Esophagus muscularis mucosa (tissue), 4 donors: ENCODE measurements around the gene ADAMTS17. TPM values are rescaled to one million over a fixed set of nuclear protein-coding genes. Genes with fewer than 3 reads are reported as not detected.

Experiments
- DNase-seq: peaks from one replicate; pipeline ENCODE4 v3.0.0-alpha.2; 2017; ENCODE audit errors: extremely low spot score
- H3K27ac ChIP-seq, 4 donors: fragments of 200-600 bp; sonication (generic); replicated peaks in 1 of 4; 1 replicate in 3 of 4; 2 replicates in 1 of 4; pipeline ENCODE4 v1.5.1; 2016 to 2019; ENCODE audit warnings: mild to moderate bottlenecking in 1 of 4
- H3K27me3 ChIP-seq, 4 donors: fragments of 200-600 bp; sonication (generic); one replicate each; pipeline versions ENCODE4 v1.5.1 to v1.6.0; 2016 to 2019
- H3K36me3 ChIP-seq, 4 donors: fragments of 200-600 bp; sonication (generic); one replicate each; pipeline ENCODE4 v1.5.1; 2016 to 2019
- H3K4me1 ChIP-seq, 4 donors: fragments of 200-600 bp; sonication (generic); one replicate each; pipeline ENCODE4 v1.5.1; 2016 to 2019
- H3K4me3 ChIP-seq, 4 donors: fragments of 200-600 bp; sonication (generic); 1 replicate in 2 of 4; 2 replicates in 2 of 4; pipeline ENCODE4 v1.5.1; 2016 to 2019; ENCODE audit warnings: mild to moderate bottlenecking in 4 of 4, moderate library complexity in 1 of 4
- H3K9me3 ChIP-seq, 4 donors: fragments of 200-600 bp; sonication (generic); 1 replicate in 3 of 4; 2 replicates in 1 of 4; pipeline ENCODE4 v1.5.1; 2016 to 2019
- EP300 ChIP-seq: sonication (generic); formaldehyde crosslinking; IDR thresholded peaks from one replicate; pipeline ENCODE4 v1.6.1; 2017; ENCODE audit warnings: antibody characterized with exemption
- POLR2A ChIP-seq: fragments of 450-650 bp; IDR thresholded peaks from one replicate; pipeline ENCODE4 v1.6.1; 2017; ENCODE audit warnings: antibody characterized with exemption, moderate library complexity, mild to moderate bottlenecking, low read depth
- POLR2AphosphoS5 ChIP-seq, 2 donors: sonication (generic); formaldehyde crosslinking; IDR thresholded peaks; one replicate each; pipeline ENCODE4 v1.6.1; 2017; ENCODE audit warnings: antibody characterized with exemption in 2 of 2
- WGBS: methylation state at CpG from one replicate; pipeline ENCODE4 v1.1.5; 2018; 5-methylcytosine and 5-hydroxymethylcytosine counted together
- intact Hi-C: fragments of 100-400 bp; cut with DNase I; formaldehyde crosslinking; loops from one replicate; pipeline ENCODE4 v1.15.1; 2023
- total RNA-seq, 4 donors: library from RNA; depleted of rRNA; stranded (reverse); fragments of >200 nt; gene quantifications; one replicate each; pipeline versions ENCODE4 v1.1.0 to v1.2.1, GENCODE V29; 2016
- TF ChIP-seq, protein P1 (sequence below), 3 experiments: fragments of 200-600 bp in 2 of 3; fragments of 450-650 bp in 1 of 3; sonication (generic) in 2 of 3; IDR thresholded peaks; one replicate each; pipeline ENCODE4 v1.5.1; 2017 to 2019; ENCODE audit warnings: antibody characterized with exemption in 3 of 3, mild to moderate bottlenecking in 2 of 3, moderate library complexity in 1 of 3

Gene ADAMTS17
- total RNA-seq, 4 donors from 2014 or later = 5.3 to 12.0 (median 6.6) TPM

DNA sequence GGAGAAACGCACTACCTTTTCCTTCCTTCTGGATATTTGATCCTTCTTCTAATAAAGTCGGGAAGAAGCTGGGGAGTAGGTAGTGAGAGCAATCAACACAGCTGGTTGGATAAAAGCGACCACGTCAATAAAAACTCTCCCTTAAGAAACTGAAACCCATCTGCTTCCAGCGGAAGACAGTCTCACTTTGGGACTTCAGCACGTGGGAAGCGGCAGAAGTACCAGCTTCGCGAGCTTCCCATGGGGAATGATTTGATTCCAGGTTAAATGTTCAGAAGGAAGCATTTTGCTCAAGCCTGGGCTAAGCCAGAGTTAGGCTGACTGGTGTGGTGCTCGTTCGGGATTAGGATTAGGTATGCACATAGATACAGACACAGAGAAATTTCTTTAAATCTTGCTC is 346.2 kb downstream of the ADAMTS17 start:
- intact Hi-C loops = no loop called here
- Histone ChIP-seq H3K4me1 (no peaks in the 10 kb centered on the region), H3K27ac (no peak overlapping the region), H3K4me3 (no peak overlapping the region), H3K9me3 (no peaks in the 10 kb centered on the region), H3K27me3 (no peaks in the 10 kb centered on the region), H3K36me3 (peaks cover 0 to 9% (median 2%) of the 10 kb centered on the region in 4 donors)
- 83% methylated on average over 11 of the region's 11 CpGs for WGBS
- TF ChIP-seq POLR2AphosphoS5 (IDR thresholded peaks at IDR 0.05) (no peak), POLR2A (no peak), EP300 (no peak)
- TF ChIP-seq, protein P1, sequence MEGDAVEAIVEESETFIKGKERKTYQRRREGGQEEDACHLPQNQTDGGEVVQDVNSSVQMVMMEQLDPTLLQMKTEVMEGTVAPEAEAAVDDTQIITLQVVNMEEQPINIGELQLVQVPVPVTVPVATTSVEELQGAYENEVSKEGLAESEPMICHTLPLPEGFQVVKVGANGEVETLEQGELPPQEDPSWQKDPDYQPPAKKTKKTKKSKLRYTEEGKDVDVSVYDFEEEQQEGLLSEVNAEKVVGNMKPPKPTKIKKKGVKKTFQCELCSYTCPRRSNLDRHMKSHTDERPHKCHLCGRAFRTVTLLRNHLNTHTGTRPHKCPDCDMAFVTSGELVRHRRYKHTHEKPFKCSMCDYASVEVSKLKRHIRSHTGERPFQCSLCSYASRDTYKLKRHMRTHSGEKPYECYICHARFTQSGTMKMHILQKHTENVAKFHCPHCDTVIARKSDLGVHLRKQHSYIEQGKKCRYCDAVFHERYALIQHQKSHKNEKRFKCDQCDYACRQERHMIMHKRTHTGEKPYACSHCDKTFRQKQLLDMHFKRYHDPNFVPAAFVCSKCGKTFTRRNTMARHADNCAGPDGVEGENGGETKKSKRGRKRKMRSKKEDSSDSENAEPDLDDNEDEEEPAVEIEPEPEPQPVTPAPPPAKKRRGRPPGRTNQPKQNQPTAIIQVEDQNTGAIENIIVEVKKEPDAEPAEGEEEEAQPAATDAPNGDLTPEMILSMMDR (IDR thresholded peaks at IDR 0.05) = no peak
- DNase-seq = no peak

DNA sequence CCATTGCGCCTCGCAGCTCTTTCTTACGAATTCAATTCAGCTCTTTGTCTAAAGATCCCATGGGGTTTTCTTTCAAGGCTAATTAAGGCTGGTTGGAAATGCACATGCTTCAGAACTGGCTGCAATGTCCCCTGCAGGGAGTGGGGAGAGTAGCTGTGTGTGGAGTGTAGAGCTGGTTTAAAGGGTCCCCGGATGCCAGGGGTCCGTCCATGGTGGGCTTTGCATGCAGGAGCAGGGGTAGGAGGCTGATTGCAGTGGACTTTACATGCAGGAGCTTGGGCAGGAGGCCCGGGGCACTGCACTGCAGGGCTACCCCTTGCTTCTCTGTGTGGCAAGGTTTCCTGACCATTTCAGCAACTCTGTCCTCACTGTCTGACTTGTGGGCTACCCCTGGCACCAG is 346.9 kb downstream of the ADAMTS17 start:
- intact Hi-C loops = no loop called here
- Histone ChIP-seq H3K36me3 (peaks cover 0 to 9% (median 2%) of the 10 kb centered on the region in 4 donors), H3K27me3 (no peaks in the 10 kb centered on the region), H3K4me1 (no peaks in the 10 kb centered on the region), H3K4me3 (no peak overlapping the region), H3K9me3 (no peaks in the 10 kb centered on the region), H3K27ac (no peak overlapping the region)
- WGBS = 79% methylated on average over 6 of the region's 6 CpGs
- TF ChIP-seq, protein P1 (IDR thresholded peaks at IDR 0.05) = no peak
- TF ChIP-seq POLR2AphosphoS5 (IDR thresholded peaks at IDR 0.05) (no peak), POLR2A (no peak), EP300 (no peak)
- no peak for DNase-seq

DNA sequence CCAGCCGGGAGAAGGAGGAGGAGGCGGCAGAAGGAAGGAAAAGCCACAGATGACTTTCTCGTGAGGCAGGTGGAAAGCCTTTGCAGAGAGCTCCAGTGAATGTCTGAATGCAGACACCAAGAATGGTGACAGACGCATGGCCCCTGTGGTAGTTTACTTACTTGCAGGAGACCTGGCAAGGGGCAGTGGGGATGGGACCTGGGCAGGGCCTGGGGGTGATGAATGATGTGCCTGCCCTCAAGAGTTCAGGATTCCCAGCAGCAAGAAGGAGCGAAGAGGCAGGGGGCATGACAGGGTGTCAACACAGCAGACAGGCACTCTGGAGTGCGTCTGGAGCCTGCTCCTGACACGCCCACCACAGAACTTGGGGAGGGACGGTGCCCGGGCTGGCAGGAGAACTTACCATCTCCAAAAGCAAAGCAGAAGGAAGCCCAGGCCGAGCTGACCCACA is 348.1 kb downstream of the ADAMTS17 start:
- Histone ChIP-seq H3K27ac (no peak overlapping the region), H3K4me3 (no peak overlapping the region), H3K9me3 (no peaks in the 10 kb centered on the region), H3K27me3 (no peaks in the 10 kb centered on the region), H3K36me3 (peaks cover 0 to 9% (median 2%) of the 10 kb centered on the region in 4 donors), H3K4me1 (no peaks in the 10 kb centered on the region)
- DNase-seq = no peak
- TF ChIP-seq, protein P1 (IDR thresholded peaks at IDR 0.05) = no peak
- TF ChIP-seq POLR2A (no peak), POLR2AphosphoS5 (IDR thresholded peaks at IDR 0.05) (no peak), EP300 (no peak)
- WGBS = 81% methylated on average over 10 of the region's 10 CpGs
- intact Hi-C loops = no loop called here

DNA sequence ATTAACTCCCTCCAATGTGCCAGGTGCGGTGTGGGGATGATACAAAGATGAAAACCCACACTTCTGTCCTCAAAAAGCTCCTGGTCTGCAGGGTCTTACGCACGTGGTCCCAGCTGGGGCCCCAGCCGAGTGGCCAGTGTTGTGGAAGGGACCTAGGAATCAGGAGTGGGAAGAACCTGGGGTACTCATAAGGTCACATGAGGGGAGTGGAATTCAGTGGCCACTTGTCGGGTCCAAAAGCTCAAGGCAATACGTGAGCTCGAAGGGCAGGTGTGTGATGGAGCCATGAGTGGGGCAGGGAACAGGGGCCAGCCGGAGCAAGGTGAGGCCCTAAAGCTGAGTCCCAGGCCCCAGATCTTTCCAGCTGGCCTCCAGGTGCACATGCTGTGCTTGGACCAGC is 348.5 kb downstream of the ADAMTS17 start:
- intact Hi-C loops = no loop called here

More for the DNA sequence above, 348.5 kb downstream of the ADAMTS17 start:
- H3K27me3 ChIP-seq = no peaks in the 10 kb centered on the region
- 89% methylated on average over 8 of the region's 8 CpGs for WGBS
- no peak for DNase-seq
- H3K36me3 ChIP-seq = peaks cover 0 to 9% (median 2%) of the 10 kb centered on the region in 4 donors
- no peak for TF ChIP-seq EP300
- TF ChIP-seq POLR2AphosphoS5 (IDR thresholded peaks at IDR 0.05) = no peak
- no peak for TF ChIP-seq POLR2A
- TF ChIP-seq, protein P1 (IDR thresholded peaks at IDR 0.05) = no peak
- H3K27ac ChIP-seq = no peak overlapping the region
- peaks cover 0 to 4% (median 0%) of the 10 kb centered on the region in 4 donors for H3K9me3 ChIP-seq
- H3K4me3 ChIP-seq = no peak overlapping the region
- no peaks in the 10 kb centered on the region for H3K4me1 ChIP-seq
